GM10266 (cell line): ENCODE results near the gene DGCR2.

Experiments
- DNase-seq: peaks from one replicate; pipeline ENCODE4 v3.0.0; 2012; ENCODE audit errors: extremely low spot score
- TF ChIP-seq, protein P1 (sequence below): IDR thresholded peaks from 2 replicates; pipeline ENCODE4 v1.5.1; 2012; ENCODE audit warnings: mild to moderate bottlenecking, low read depth; ENCODE audit not compliant: control insufficient read depth, insufficient read depth; ENCODE audit errors: missing control alignments

DGCR2 gene

DNA sequence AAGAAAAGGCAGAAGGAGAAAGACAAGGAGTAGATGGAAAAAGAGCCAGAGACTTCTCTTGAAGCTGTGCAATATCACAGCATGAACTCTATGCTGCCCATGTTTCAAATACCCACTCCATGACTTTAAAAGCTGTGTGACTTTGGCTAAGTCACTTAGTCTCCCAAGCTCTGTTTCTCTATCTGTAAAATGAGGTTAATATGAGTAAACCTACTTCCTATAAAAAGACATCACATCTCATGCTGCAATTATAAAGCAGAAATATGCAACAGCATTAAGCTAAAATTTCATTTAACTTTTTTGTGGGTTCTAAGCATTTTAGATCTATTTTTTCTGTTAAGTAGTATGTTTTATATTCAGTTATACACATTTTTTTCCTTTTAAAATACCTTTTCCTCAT lies 11.6 kb downstream of the DGCR2 start:
- no peak for DNase-seq

DNA sequence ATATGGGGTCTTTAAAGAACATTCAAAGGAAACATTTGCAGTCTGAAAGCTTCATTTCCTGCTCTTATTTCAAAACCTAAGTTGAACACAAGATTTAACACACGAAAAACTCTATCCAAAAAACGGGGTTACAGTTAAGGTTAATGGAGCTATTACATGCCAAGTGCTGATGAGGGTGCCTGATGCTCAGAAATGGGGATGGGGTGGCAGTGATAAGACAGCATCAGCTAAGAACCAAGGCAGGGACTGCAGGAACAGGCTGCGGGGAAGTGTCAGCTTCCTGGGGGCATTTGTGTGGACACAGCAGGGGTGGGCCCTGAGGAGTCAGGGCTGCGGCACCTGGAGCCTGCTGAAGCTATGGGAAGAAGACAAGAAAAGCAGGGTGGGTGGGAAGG lies 12.2 kb downstream of the DGCR2 start:
- TF ChIP-seq, protein P1, sequence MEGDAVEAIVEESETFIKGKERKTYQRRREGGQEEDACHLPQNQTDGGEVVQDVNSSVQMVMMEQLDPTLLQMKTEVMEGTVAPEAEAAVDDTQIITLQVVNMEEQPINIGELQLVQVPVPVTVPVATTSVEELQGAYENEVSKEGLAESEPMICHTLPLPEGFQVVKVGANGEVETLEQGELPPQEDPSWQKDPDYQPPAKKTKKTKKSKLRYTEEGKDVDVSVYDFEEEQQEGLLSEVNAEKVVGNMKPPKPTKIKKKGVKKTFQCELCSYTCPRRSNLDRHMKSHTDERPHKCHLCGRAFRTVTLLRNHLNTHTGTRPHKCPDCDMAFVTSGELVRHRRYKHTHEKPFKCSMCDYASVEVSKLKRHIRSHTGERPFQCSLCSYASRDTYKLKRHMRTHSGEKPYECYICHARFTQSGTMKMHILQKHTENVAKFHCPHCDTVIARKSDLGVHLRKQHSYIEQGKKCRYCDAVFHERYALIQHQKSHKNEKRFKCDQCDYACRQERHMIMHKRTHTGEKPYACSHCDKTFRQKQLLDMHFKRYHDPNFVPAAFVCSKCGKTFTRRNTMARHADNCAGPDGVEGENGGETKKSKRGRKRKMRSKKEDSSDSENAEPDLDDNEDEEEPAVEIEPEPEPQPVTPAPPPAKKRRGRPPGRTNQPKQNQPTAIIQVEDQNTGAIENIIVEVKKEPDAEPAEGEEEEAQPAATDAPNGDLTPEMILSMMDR = no peak
- DNase-seq = no peak

More for the DNA sequence above, 11.6 kb downstream of the DGCR2 start:
- TF ChIP-seq, protein P1 = no peak

DNA sequence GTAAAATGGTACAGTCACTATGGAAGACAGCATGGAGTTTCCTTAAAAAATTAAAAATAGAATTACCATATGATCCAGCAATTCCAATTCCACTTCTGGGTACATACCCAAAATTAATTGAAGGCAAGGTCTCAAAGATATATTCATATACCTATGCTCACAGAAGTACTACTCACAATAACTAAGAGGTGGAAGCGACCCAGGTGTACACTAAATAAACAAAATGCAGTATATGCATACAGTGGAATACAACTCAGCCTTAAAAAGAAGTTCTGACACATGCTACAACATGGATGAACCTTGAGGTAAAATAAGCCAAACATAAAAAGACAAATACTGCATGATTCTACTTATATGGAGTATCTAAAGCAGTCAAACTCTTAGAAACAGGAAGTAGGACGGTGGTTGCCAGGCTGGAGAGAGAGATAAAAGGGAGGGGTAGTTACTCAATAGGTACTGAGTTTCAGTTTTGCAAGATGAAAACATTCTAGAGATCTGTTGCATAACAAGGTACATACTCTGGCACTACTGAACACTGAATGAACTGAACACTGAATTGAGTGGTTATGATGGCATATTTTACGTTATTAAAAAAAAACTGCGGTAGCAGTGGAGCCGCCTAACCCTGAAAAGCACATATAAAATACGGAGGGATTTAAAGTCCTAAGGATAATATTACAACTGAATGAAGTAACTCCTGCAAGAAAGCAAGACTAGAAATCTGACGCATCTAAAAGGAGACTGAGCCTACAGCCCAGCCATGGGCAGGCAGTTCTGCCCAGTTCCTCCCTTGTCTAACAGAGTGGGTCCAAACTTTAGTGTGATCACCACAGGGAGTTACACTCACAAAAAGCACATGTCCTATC lies 12.8 kb downstream of the DGCR2 start:
- no peak for DNase-seq

DNA sequence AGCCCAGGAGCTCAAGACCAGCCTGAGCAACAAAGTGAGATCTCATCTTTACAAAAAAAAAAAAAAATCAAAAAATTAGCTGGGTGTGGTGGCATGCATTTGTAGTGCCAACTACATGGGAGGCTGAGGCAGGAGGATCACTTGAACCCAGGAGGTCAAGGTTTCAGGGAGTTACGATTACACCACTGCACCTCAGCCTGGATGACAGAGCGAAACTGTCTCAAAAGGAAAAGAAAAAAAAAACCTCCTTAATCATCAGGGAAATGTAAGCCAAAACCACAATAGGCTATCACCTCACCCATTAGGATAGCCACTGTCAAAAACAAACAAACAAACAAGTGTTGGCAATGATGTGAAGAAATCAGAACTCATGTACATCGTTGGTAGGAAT lies 13.4 kb downstream of the DGCR2 start:
- TF ChIP-seq, protein P1 = no peak
- no peak for DNase-seq

More for the DNA sequence above, 12.8 kb downstream of the DGCR2 start:
- TF ChIP-seq, protein P1 = no peak

DNA sequence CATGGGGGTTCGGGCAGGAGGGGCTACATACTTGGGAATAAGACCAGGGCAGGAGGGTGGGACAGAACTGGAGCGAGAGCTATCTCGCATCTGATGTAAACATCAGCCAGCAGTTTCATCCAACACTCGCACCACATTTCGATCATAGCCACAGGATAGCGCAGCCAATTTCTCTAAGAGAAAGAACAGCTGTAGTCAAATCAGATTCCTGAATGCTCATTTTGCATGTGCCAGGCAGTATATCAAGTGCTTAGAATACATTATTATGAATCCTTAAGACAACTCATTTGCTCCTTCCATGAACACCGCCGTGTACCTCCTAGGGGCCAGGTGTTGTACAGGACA lies 14.5 kb downstream of the DGCR2 start:
- TF ChIP-seq, protein P1 = no peak
- DNase-seq = no peak

DNA sequence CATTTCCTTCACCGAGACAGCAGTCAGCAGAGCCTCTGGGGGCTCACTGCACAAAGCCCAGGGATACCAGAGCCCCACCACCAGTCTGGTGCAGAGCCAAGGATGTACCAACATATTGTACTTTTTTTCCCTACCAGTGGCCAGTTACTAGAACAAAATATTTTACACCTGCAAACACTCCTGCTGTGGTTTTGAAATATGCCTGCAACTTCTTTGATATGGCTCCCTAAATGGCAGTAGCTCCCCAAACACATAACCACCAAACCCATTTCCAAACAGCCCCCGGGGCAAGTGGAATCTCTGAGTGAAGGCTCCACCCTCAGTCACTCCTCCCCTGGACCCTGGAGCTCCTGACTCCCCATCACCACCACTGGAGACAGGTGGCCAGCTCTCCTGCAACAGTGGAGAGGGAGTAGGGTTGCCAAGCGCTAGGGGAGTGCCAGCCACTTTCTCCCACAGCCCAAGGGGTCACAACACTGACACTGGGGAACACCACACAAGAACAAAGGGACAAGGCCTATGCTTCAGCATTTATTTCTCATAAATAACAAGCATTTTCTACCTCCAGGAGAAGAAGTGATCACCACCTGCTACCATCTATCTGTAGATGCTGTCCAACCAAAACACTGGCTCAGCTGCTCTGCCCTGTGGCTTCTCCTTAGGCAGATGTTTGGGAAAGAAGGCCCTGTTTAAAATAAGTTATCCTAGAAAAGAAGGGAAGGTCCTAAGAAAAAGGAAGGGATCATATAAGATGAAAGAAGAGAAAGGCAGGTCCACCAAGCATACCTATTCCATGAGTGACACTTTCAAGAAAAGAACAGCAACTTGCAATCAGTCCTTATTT lies 15.1 kb downstream of the DGCR2 start:
- DNase-seq = no peak
- TF ChIP-seq, protein P1 = no peak
